Stimulated activated CD8-positive, alpha-beta memory T cell treated with anti-CD3 and anti-CD28 coated beads, Interleukin-4, amount 100 ng/mL, for 24 hours (primary cell): ENCODE data around the gene PAQR8.

Source experiments
- DNase-seq: peaks from one replicate; pipeline ENCODE4 v3.0.0-alpha.2; 2020; ENCODE audit warnings: low read depth

The PAQR8 gene

GRCh38 chr6:52361945-52362442, at the start of gene PAQR8:
Gene PAQR8 (plus strand): TSS chr6:52362151. CDS start chr6:52403214, 41,063 bp downstream.
- DNase-seq: peak; percentile 69

- no peak for DNase-seq
Observed at GRCh38 chr6:52312461-52312860, 49.5 kb upstream of the PAQR8 start.

GRCh38 chr6:52314752-52315151, 47.2 kb upstream of the PAQR8 start:
- no peak for DNase-seq

- no peak for DNase-seq
Observed at GRCh38 chr6:52317211-52317610, 44.7 kb upstream of the PAQR8 start.

- no peak for DNase-seq
Observed at GRCh38 chr6:52317841-52318581, 43.9 kb upstream of the PAQR8 start.

- no peak for DNase-seq
Observed at GRCh38 chr6:52324189-52324588, 37.8 kb upstream of the PAQR8 start.

- DNase-seq: no peak
Observed at GRCh38 chr6:52325695-52326471, 36.1 kb upstream of the PAQR8 start.

- no peak for DNase-seq
Observed at GRCh38 chr6:52326540-52327364, 35.2 kb upstream of the PAQR8 start.

- no peak for DNase-seq
Observed at GRCh38 chr6:52328303-52328662, 33.7 kb upstream of the PAQR8 start.

GRCh38 chr6:52328729-52329128, 33.2 kb upstream of the PAQR8 start:
- DNase-seq: no peak

GRCh38 chr6:52330470-52330869, 31.5 kb upstream of the PAQR8 start:
- DNase-seq: no peak

- DNase-seq: no peak
Observed at GRCh38 chr6:52331793-52332457, 30.0 kb upstream of the PAQR8 start.

- no peak for DNase-seq
Observed at GRCh38 chr6:52333840-52334200, 28.1 kb upstream of the PAQR8 start.

GRCh38 chr6:52335576-52335975, 26.4 kb upstream of the PAQR8 start:
- no peak for DNase-seq

GRCh38 chr6:52336919-52337561, 24.9 kb upstream of the PAQR8 start:
- DNase-seq: no peak

GRCh38 chr6:52337633-52338290, 24.2 kb upstream of the PAQR8 start:
- DNase-seq: no peak

GRCh38 chr6:52340603-52340880, 21.4 kb upstream of the PAQR8 start:
- no peak for DNase-seq

- DNase-seq: no peak
Observed at GRCh38 chr6:52341561-52342260, 20.2 kb upstream of the PAQR8 start.

- no peak for DNase-seq
Observed at GRCh38 chr6:52345311-52345710, 16.6 kb upstream of the PAQR8 start.

GRCh38 chr6:52346503-52346902, 15.4 kb upstream of the PAQR8 start:
- no peak for DNase-seq

- DNase-seq: no peak
Observed at GRCh38 chr6:52347818-52348217, 14.1 kb upstream of the PAQR8 start.
